ENCODE results near the gene EPHB3. TPM values are rescaled to one million over a fixed set of nuclear protein-coding genes. Genes with fewer than 3 reads are reported as not detected.

EPHB3 gene
- total and polyA plus RNA-seq, 7 donors, result 0.08 to 1.6 (median 0.63) TPM

GRCh38 chr3:184566441-184567414 is 5.1 kb downstream of the EPHB3 start:
- 74 to 80% (median 79%) methylated on average over 13 to 14 of the region's 14 CpGs for WGBS, 3 donors
- H3K9me3 ChIP-seq, result no peaks in the 10 kb centered on the region
- no peak overlapping the region for H3K27ac ChIP-seq
- peaks cover 0 to 16% (median 4%) of the 10 kb centered on the region in 3 donors for H3K27me3 ChIP-seq (ENCODE audit: insufficient read depth in 3 of 3, low read length in 2 of 3)
- no peaks in the 10 kb centered on the region for H3K4me1 ChIP-seq
- H3K4me3 ChIP-seq, result no peak overlapping the region
- intact Hi-C loops (cut with DNase I), result loop anchor here in 1 of 2 donors (5.0 kb wide), 1 partner anchor 91 kb away; no protein-coding TSS in a partner anchor
- TF ChIP-seq CTCF (IDR thresholded peaks at IDR 0.05), result no peak
- no peak for ATAC-seq
- DNase-seq, result no peak
- H3K36me3 ChIP-seq (ENCODE audit: insufficient read depth in 1 of 2, low read depth in 1 of 2), result no peaks in the 10 kb centered on the region

GRCh38 chr3:184567946-184568559 is 6.5 kb downstream of the EPHB3 start:
- intact Hi-C loops (cut with DNase I), result loop anchor here in 1 of 2 donors (5.0 kb wide), 1 partner anchor 89 kb away; no protein-coding TSS in a partner anchor

GRCh38 chr3:184568560-184568923 is 7.0 kb downstream of the EPHB3 start:
- TF ChIP-seq CTCF (IDR thresholded peaks at IDR 0.05), result no peak
- 6 to 12% (median 12%) methylated on average over 9 to 16 of the region's 16 CpGs for WGBS, 3 donors
- DNase-seq (no peak), ATAC-seq (peak in 3 of 4 donors; percentile 6 to 10 (median 7))
- peaks cover 0 to 16% (median 4%) of the 10 kb centered on the region in 3 donors for H3K27me3 ChIP-seq (ENCODE audit: insufficient read depth in 3 of 3, low read length in 2 of 3)
- H3K4me3 ChIP-seq, result peak overlapping the region; percentile 66
- H3K36me3 ChIP-seq (ENCODE audit: insufficient read depth in 1 of 2, low read depth in 1 of 2), result no peaks in the 10 kb centered on the region
- H3K27ac ChIP-seq, result no peak overlapping the region
- intact Hi-C loops (cut with DNase I), result loop anchor here in 1 of 2 donors (5.0 kb wide), 1 partner anchor 89 kb away; no protein-coding TSS in a partner anchor
- no peaks in the 10 kb centered on the region for H3K9me3 ChIP-seq
- no peaks in the 10 kb centered on the region for H3K4me1 ChIP-seq

More at GRCh38 chr3:184567946-184568559, 6.5 kb downstream of the EPHB3 start:
- TF ChIP-seq CTCF (IDR thresholded peaks at IDR 0.05), result no peak
- Histone ChIP-seq H3K27me3 (ENCODE audit: insufficient read depth in 3 of 3, low read length in 2 of 3) (peaks cover 0 to 16% (median 4%) of the 10 kb centered on the region in 3 donors), H3K27ac (no peak overlapping the region), H3K4me1 (no peaks in the 10 kb centered on the region), H3K36me3 (ENCODE audit: insufficient read depth in 1 of 2, low read depth in 1 of 2) (no peaks in the 10 kb centered on the region), H3K4me3 (peak overlapping the region; percentile 66), H3K9me3 (no peaks in the 10 kb centered on the region)
- WGBS, 3 donors, result 65 to 76% (median 73%) methylated on average over 16 of the region's 16 CpGs
- peak in 1 of 2 donors; percentile 45 for DNase-seq
- ATAC-seq, result no peak

GRCh38 chr3:184568924-184569829 is 7.6 kb downstream of the EPHB3 start:
- intact Hi-C loops (cut with DNase I), result loop anchor here in 1 of 2 donors (5.0 kb wide), 1 partner anchor 88 kb away; no protein-coding TSS in a partner anchor
- Histone ChIP-seq H3K27ac (no peak overlapping the region), H3K36me3 (ENCODE audit: insufficient read depth in 1 of 2, low read depth in 1 of 2) (no peaks in the 10 kb centered on the region), H3K4me3 (peak overlapping the region; percentile 66), H3K27me3 (ENCODE audit: insufficient read depth in 3 of 3, low read length in 2 of 3) (peaks cover 0 to 16% (median 4%) of the 10 kb centered on the region in 3 donors), H3K9me3 (no peaks in the 10 kb centered on the region), H3K4me1 (no peaks in the 10 kb centered on the region)
- DNase-seq (peak; percentile 77 to 87), ATAC-seq (peak; percentile 51 to 82 (median 70))
- WGBS, 3 donors, result 6 to 8% (median 6%) methylated on average over 24 to 68 of the region's 68 CpGs
- no peak for TF ChIP-seq CTCF (IDR thresholded peaks at IDR 0.05)
